Thoracic aorta (tissue), 2 donors: ENCODE measurements around the gene EPHB2. TPM values are rescaled to one million over a fixed set of nuclear protein-coding genes. Genes with fewer than 3 reads are reported as not detected.
A peak's percentile ranks its signal among the peaks of the same experiment; 100 is the strongest.

Source experiments
- ATAC-seq: fragments of 150-250 bp; one replicate; pipeline ENCODE4 v1.8.0; 2017; ENCODE audit warnings: low read depth; ENCODE audit not compliant: insufficient number of reproducible peaks, low FRiP score
- DNase-seq: peaks from one replicate; pipeline ENCODE4 v3.0.0-alpha.2; 2020; ENCODE audit warnings: low spot score
- H3K27ac ChIP-seq, 2 donors: fragments of 200-600 bp; sonication (generic); 1 replicate in 1 of 2; 2 replicates in 1 of 2; pipeline ENCODE4 v1.5.1; 2016; ENCODE audit warnings: mild to moderate bottlenecking in 2 of 2, moderate library complexity in 2 of 2
- H3K27me3 ChIP-seq: fragments of 200-600 bp; sonication (generic); replicated peaks from 2 replicates; pipeline ENCODE4 v1.6.0; 2016; ENCODE audit warnings: mild to moderate bottlenecking; ENCODE audit not compliant: insufficient read depth
- H3K36me3 ChIP-seq: fragments of 200-600 bp; sonication (generic); one replicate; pipeline ENCODE4 v1.5.1; 2016
- H3K4me1 ChIP-seq, 2 donors: fragments of 200-600 bp; sonication (generic); 1 replicate in 1 of 2; 2 replicates in 1 of 2; pipeline versions ENCODE4 v1.5.1 to v1.6.0; 2016; ENCODE audit warnings: low read depth in 2 of 2, mild to moderate bottlenecking in 1 of 2; ENCODE audit not compliant: control insufficient read depth in 1 of 2
- H3K4me3 ChIP-seq: fragments of 200-600 bp; sonication (generic); 2 replicates; pipeline ENCODE4 v1.5.1; 2016; ENCODE audit warnings: mild to moderate bottlenecking
- H3K9me3 ChIP-seq: fragments of 200-600 bp; sonication (generic); 2 replicates; pipeline ENCODE4 v1.5.1; 2016
- CTCF ChIP-seq: fragments of 200-600 bp; sonication (generic); IDR thresholded peaks from one replicate; pipeline ENCODE4 v1.5.1; 2019; ENCODE audit warnings: antibody characterized with exemption
- total RNA-seq, 2 donors: library from RNA; depleted of rRNA; stranded (reverse); fragments of >200 nt; gene quantifications; one replicate each; pipeline versions ENCODE4 v1.1.0 to v1.2.3, GENCODE V29; 2016

The EPHB2 gene
- total RNA-seq, 2 donors from 2014 or later = 9.3 to 10.0 TPM

GRCh38 chr1:22763487-22764200, 53.0 kb downstream of the EPHB2 start:
- H3K27me3 ChIP-seq = no peaks in the 10 kb centered on the region
- no peak for TF ChIP-seq CTCF
- ATAC-seq = no peak

GRCh38 chr1:22767852-22768251, 57.2 kb downstream of the EPHB2 start:
- H3K27me3 ChIP-seq = no peaks in the 10 kb centered on the region
- H3K4me1 ChIP-seq = peaks cover 0 to 16% of the 10 kb centered on the region in 2 donors
- no peak overlapping the region for H3K27ac ChIP-seq
- TF ChIP-seq CTCF = no peak
- ATAC-seq (no peak), DNase-seq (no peak)
- no peak overlapping the region for H3K4me3 ChIP-seq
- no peaks in the 10 kb centered on the region for H3K36me3 ChIP-seq
- H3K9me3 ChIP-seq = no peaks in the 10 kb centered on the region

More at GRCh38 chr1:22763487-22764200, 53.0 kb downstream of the EPHB2 start:
- H3K36me3 ChIP-seq = no peaks in the 10 kb centered on the region
- peaks cover 0 to 7% of the 10 kb centered on the region in 2 donors for H3K4me1 ChIP-seq
- DNase-seq = no peak
- no peak overlapping the region for H3K4me3 ChIP-seq
- H3K27ac ChIP-seq = no peak overlapping the region
- no peaks in the 10 kb centered on the region for H3K9me3 ChIP-seq

GRCh38 chr1:22769932-22770331, 59.3 kb downstream of the EPHB2 start:
- no peaks in the 10 kb centered on the region for H3K36me3 ChIP-seq
- H3K9me3 ChIP-seq = no peaks in the 10 kb centered on the region
- no peak for DNase-seq
- H3K4me3 ChIP-seq = no peak overlapping the region
- H3K4me1 ChIP-seq = peaks cover 0 to 35% of the 10 kb centered on the region in 2 donors
- no peak for ATAC-seq
- TF ChIP-seq CTCF = no peak
- no peaks in the 10 kb centered on the region for H3K27me3 ChIP-seq
- H3K27ac ChIP-seq = no peak overlapping the region

GRCh38 chr1:22772014-22772413, 61.4 kb downstream of the EPHB2 start:
- peaks cover 0 to 35% of the 10 kb centered on the region in 2 donors for H3K4me1 ChIP-seq
- no peaks in the 10 kb centered on the region for H3K36me3 ChIP-seq
- DNase-seq = no peak
- ATAC-seq = no peak
- H3K27me3 ChIP-seq = no peaks in the 10 kb centered on the region
- H3K27ac ChIP-seq = peak overlapping the region; percentile 55 to 66
- no peaks in the 10 kb centered on the region for H3K9me3 ChIP-seq
- no peak overlapping the region for H3K4me3 ChIP-seq
- no peak for TF ChIP-seq CTCF

- Histone ChIP-seq H3K36me3 (no peaks in the 10 kb centered on the region), H3K27ac (peak overlapping the region; percentile 55 to 66), H3K4me1 (peaks cover 0 to 52% of the 10 kb centered on the region in 2 donors), H3K9me3 (no peaks in the 10 kb centered on the region), H3K4me3 (no peak overlapping the region), H3K27me3 (no peaks in the 10 kb centered on the region)
- TF ChIP-seq CTCF = no peak
- DNase-seq = peak; percentile 60
- ATAC-seq = no peak
Observed at GRCh38 chr1:22773981-22774832, 63.6 kb downstream of the EPHB2 start.
